Bone marrow (tissue), 2 donors: ENCODE data around the gene CLEC7A.

ENCODE experiments used
- DNase-seq, 2 donors: peaks; one replicate each; lab custom pipeline; 2025; lab: John Stamatoyannopoulos, UW

Gene CLEC7A

GRCh38 chr12:10140001-10140400 lies 10.0 kb upstream of the CLEC7A start:
- DNase-seq = peak in 1 of 2 donors; percentile 81

DNA sequence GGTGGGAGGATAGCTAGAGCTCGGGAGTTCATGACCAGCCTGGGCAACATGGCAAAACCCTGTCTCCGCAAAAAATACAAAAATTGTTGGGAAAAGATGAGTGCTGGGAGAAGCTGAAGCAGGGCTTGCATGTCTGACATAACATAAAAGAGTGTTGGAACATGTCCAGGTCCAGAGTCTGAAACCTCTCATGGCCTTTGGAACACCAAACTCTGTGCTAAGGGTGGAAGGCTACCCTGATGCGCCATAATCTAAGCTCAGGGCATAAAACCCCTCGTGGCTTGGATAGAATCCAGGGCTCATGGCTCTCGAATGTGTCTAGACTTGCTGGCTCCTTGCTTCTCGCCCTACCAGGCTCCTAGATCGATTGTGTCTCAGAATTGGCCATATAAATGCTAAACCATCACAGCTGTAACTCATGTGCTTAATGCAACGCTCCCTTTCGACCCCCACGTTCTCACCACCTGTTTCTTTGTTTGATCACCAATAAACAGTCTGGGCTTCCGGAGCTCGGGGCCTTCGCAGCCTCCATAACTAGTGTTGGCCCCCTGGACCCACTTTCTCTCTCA lies 6.7 kb upstream of the CLEC7A start:
- DNase-seq = no peak

- DNase-seq = no peak
Measured at GRCh38 chr12:10135126-10135525, 5.1 kb upstream of the CLEC7A start.

GRCh38 chr12:10132850-10133370 lies 2.9 kb upstream of the CLEC7A start:
- no peak for DNase-seq

DNA sequence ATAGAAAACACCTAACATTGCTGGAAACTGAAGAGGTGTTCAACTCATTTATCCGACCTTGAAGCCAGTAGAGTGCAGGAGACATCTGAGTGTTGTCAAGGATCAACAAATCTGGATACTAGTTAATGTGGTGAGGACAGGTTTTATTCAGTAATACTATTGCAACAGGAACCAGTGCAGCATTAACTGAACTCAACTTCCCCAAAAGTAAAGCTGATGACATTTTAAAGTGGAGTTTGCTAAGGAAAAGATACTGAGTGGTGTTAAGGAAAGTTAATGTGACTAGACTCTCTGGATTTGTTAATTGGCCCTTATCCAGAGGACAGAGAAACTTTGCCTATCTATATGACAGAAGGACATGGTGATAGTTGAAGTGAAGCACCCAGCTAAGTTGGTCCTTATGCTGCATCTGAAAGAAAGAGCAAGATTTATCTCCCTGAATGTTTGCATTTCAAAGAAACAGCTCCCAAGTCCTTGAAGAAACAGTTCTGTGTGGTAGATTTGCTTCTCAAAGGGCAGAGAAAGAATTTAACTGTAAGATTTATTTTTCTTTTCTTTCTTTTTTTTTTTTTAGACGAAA lies 1.2 kb upstream of the CLEC7A start:
- DNase-seq = peak in 1 of 2 donors; percentile 48

DNA sequence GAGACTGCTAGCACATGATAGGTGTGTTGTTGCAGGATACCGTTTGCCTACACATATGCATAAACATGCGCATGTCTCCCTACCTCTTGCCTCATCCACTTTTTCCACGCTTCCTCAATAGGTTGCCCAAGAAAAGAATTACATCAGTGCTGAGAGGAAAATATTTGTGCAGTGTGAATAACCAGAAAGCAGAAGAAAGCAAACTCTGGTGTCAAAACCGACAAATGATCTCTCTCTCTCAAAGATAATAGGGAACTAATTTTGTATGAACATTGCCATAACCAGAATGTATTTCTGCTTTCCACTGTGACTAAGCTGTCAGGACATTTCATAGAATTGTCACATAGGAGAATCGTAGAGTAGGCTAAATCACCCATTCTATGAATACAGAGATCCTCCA lies 1.3 kb downstream of the CLEC7A start:
- DNase-seq = peak in 1 of 2 donors; percentile 93

GRCh38 chr12:10126413-10126812 lies 3.6 kb downstream of the CLEC7A start:
- DNase-seq = no peak

GRCh38 chr12:10122689-10123088 lies 7.3 kb downstream of the CLEC7A start:
- DNase-seq = no peak

- peak in 1 of 2 donors; percentile 78 for DNase-seq
Measured at GRCh38 chr12:10121278-10121677, 8.7 kb downstream of the CLEC7A start.

GRCh38 chr12:10119066-10119465 lies 10.9 kb downstream of the CLEC7A start:
- DNase-seq = no peak

DNA sequence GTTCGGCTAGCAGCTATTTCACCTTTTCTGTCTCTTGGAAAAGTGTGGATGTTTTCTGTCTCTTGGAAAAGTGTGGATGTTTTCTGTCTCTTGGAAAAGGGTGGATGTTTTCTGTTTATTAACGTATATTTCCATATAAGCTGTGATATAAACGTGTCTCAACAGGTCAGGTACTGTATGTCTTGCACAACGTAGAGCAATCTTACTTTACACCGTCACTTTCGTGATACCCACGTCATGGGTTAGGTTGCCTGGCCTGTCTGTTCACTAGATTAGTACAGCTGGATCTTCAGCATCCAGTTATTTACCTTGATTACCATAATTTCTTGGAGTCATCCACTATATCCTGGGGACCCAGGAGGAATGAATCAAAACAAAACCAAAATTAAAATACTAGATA lies 14.1 kb downstream of the CLEC7A start:
- no peak for DNase-seq

- DNase-seq = no peak
Measured at GRCh38 chr12:10115311-10115710, 14.7 kb downstream of the CLEC7A start.

GRCh38 chr12:10113920-10114319 lies 16.1 kb downstream of the CLEC7A start:
- DNase-seq = no peak

- no peak for DNase-seq
Measured at GRCh38 chr12:10113075-10113474, 16.9 kb downstream of the CLEC7A start.

DNA sequence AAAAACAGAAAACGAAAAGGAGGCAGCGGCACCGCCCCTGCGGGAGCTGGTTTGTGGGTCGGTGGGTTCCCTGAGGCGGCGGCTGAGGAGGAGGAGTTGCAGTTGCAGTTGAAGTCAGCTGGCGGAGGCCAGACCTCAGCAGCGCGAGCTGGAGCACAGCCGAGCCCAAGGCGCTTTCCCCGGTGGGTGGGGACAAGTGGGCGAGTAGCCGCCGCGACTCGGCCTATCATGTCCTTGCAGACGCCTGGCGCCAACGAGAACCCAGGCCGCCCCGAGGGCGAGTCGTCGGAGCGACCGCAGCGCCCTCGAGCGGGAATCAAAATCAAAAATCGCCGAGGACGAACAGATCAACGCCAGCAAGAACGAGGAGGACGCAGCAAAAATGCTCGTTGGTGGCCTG lies 18.5 kb downstream of the CLEC7A start:
- DNase-seq = no peak

DNA sequence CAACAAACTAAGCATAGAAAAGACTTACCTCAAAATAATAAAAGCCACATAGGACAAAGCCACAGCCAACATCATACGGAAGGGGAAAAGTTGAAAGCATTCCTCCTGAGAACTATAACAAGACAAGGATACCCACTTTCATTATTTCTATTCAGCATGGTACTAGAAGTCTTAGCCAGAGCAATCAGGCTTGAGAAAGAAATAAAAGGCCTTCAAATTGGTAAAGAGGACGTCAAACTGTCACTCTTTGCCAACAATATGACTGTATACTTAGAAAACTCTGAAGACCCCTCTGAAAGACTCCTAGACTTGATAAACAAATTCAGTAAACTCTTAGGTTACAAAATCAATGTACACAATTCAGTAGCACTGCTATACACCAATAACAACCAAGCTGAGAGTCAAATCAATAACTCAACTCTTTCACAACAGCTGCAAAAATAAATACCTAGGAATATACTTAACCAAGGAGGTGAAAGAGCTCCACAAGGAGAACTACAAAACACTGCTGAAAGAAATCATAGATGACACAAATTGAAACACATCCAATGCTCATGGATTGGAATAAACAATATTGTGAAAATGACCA lies 19.6 kb downstream of the CLEC7A start:
- DNase-seq = no peak

- no peak for DNase-seq
Measured at GRCh38 chr12:10102322-10102721, 27.7 kb downstream of the CLEC7A start.

GRCh38 chr12:10101648-10102220 lies 28.3 kb downstream of the CLEC7A start:
- DNase-seq = no peak

DNA sequence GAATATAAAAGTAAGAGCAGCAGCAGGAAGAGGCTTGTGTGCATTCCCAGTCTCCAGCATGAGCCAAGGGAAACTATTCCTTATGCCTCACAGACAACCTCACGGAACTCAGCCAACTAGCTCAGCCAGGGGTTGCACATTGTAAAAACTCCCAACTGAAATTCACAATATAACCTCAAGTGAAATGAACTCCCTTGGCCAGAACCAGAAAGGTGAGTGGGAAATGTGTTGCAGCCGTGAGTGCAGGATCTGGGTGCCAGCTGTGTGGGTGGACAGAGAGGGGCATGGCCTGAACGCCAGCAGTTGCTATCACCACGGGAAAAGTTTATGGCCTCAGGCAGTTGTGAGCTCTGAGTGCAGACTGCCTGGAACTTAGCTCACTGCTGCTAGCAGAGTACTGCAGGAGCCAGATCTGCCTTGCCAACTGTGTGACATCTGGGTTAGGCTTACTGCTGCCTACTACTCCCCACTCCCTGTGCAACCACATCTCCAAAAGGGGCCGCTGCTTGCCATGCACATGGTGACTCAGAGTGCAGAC lies 28.9 kb downstream of the CLEC7A start:
- no peak for DNase-seq

- DNase-seq = no peak
Measured at GRCh38 chr12:10098791-10099190, 31.2 kb downstream of the CLEC7A start, which contains the start of gene CLEC1A. CLEC1A (minus strand) TSS chr12:10098985; CDS start chr12:10098922, 63 bp downstream.

DNA sequence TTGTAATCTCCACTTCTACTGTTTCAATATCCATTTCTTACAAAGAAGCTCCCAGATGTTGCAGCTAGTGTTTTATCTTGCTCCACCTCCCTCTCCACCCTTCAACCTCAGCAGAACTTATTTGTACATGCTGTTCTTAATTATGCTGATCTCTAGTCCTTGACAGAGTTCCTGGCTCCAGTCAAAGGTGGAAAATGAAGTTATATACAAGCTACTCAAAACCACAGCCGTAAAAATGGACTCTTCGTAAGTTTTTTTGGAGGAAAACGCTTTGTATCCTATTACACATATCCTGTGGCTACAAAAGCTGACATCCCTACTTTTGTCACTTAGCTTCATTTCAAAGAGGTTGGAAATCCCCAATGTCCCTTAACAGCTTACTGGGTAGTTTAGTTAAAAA lies 32.5 kb downstream of the CLEC7A start:
- no peak for DNase-seq

DNA sequence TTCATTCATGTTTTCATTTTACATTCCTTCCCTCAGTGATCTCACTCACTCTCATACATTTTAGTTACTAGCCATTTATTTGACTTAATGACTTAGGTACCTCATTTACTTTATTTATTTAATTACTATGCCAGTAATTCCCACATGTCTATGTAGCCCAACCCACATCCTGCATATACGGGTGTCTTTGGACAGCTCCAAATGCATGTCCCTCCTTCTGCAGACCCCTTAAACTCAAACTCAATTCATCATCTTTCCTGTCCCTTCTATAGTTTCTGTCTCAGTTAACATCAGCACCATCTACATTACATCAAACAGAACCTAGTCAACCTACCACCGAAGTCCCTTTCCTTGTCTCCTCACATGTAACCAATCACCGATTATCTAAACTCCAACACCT lies 34.0 kb downstream of the CLEC7A start:
- no peak for DNase-seq
